Neural cell (in vitro differentiated cells): Measurements from ENCODE around the gene OR52H1. TPM values are rescaled to one million over a fixed set of nuclear protein-coding genes. Genes with fewer than 3 reads are reported as not detected.

Source experiments
- H2AFZ ChIP-seq: fragments of 200-600, 300-800 bp; sonication (generic), shearing (Covaris generic); 2 replicates; pipeline ENCODE4 v1.6.0; 2014; ENCODE audit warnings: low read depth, mild to moderate bottlenecking, antibody characterized with exemption, low read length, moderate library complexity
- H3F3A ChIP-seq: fragments of 200-600 bp; shearing (Covaris generic); 2 replicates; pipeline ENCODE4 v1.6.1; 2016; ENCODE audit warnings: mild to moderate bottlenecking, moderate library complexity, mixed read lengths, antibody characterized with exemption, low read length; ENCODE audit not compliant: insufficient read depth, poor library complexity, severe bottlenecking
- H3K27ac ChIP-seq: fragments of 200-600, 300-800 bp; sonication (generic), shearing (Covaris generic); 2 replicates; pipeline ENCODE4 v1.5.1; 2014; ENCODE audit warnings: mild to moderate bottlenecking, low read length, moderate library complexity
- H3K27me3 ChIP-seq: fragments of 300-800, 200-600 bp; sonication (generic), shearing (Covaris generic); 2 replicates; pipeline ENCODE4 v1.6.0; 2014; ENCODE audit warnings: mild to moderate bottlenecking, low read depth, low read length, moderate library complexity; ENCODE audit not compliant: insufficient read depth
- H3K36me3 ChIP-seq: fragments of 300-800, 200-600 bp; sonication (generic), shearing (Covaris generic); 2 replicates; pipeline ENCODE4 v1.5.1; 2014; ENCODE audit warnings: mild to moderate bottlenecking, antibody characterized with exemption, low read length, moderate library complexity; ENCODE audit not compliant: insufficient read depth
- H3K4me2 ChIP-seq: fragments of 300-800, 200-600 bp; sonication (generic), shearing (Covaris generic); 2 replicates; pipeline ENCODE4 v1.6.0; 2014; ENCODE audit warnings: mild to moderate bottlenecking, low read length
- H3K4me3 ChIP-seq: fragments of 300-800, 200-600 bp; sonication (generic), shearing (Covaris generic); 2 replicates; pipeline ENCODE4 v1.5.1; 2014; ENCODE audit warnings: mild to moderate bottlenecking, low read length, moderate library complexity
- H3K79me2 ChIP-seq: fragments of 200-600 bp; shearing (Covaris generic); replicated peaks from 2 replicates; pipeline ENCODE4 v1.6.0; 2014; ENCODE audit warnings: mild to moderate bottlenecking, low read length, moderate library complexity; ENCODE audit not compliant: insufficient read depth
- H3K9ac ChIP-seq: fragments of 300-800, 200-600 bp; sonication (generic), shearing (Covaris generic); 2 replicates; pipeline ENCODE4 v1.6.1; 2016; ENCODE audit warnings: mild to moderate bottlenecking, low read length, mixed read lengths
- H3K9me2 ChIP-seq: fragments of 200-600 bp; shearing (Covaris generic); 2 replicates; pipeline ENCODE4 v1.6.1; 2016; ENCODE audit warnings: mild to moderate bottlenecking, low read length, mixed read lengths; ENCODE audit not compliant: insufficient read depth
- H3K9me3 ChIP-seq: fragments of 200-600, 300-800 bp; sonication (generic), shearing (Covaris generic); 2 replicates; pipeline ENCODE4 v1.6.1; 2016; ENCODE audit warnings: mild to moderate bottlenecking, mixed run types, low read length, moderate library complexity, mixed read lengths
- H4K20me1 ChIP-seq: fragments of 200-600 bp; shearing (Covaris generic); 2 replicates; pipeline ENCODE4 v1.6.1; 2016; ENCODE audit warnings: mild to moderate bottlenecking, mixed run types; ENCODE audit not compliant: insufficient read depth
- CTCF ChIP-seq: fragments of 450-650 bp; IDR thresholded peaks from 2 replicates; pipeline ENCODE4 v1.5.1; 2014; ENCODE audit warnings: antibody characterized with exemption, mild to moderate bottlenecking, moderate library complexity; ENCODE audit not compliant: poor library complexity, severe bottlenecking
- EP300 ChIP-seq: fragments of 450-650 bp; conservative IDR thresholded peaks from 2 replicates; pipeline ENCODE4 v1.6.1; 2014; ENCODE audit warnings: antibody characterized with exemption, mild to moderate bottlenecking, moderate library complexity; ENCODE audit not compliant: poor library complexity, severe bottlenecking
- EZH2 ChIP-seq: fragments of 200-600, 300-800 bp; shearing (Covaris generic), sonication (generic); IDR thresholded peaks from 2 replicates; pipeline ENCODE4 v1.6.1; 2014; ENCODE audit warnings: antibody characterized with exemption, low read length, borderline replicate concordance, mild to moderate bottlenecking; ENCODE audit not compliant: insufficient read depth, poor library complexity, severe bottlenecking
- MXI1 ChIP-seq: fragments of 450-650 bp; conservative IDR thresholded peaks from 2 replicates; pipeline ENCODE4 v1.6.1; 2014; ENCODE audit warnings: antibody characterized with exemption, mild to moderate bottlenecking; ENCODE audit not compliant: poor library complexity, severe bottlenecking
- POLR2AphosphoS5 ChIP-seq: IDR thresholded peaks from 2 replicates; pipeline ENCODE4 v1.6.1; 2012
- RAD21 ChIP-seq: fragments of 450-650 bp; conservative IDR thresholded peaks from 2 replicates; pipeline ENCODE4 v1.6.1; 2014; ENCODE audit warnings: antibody characterized with exemption, mild to moderate bottlenecking, moderate library complexity
- REST ChIP-seq: IDR thresholded peaks from 2 replicates; pipeline ENCODE4 v1.6.1; 2012; ENCODE audit warnings: borderline replicate concordance
- SMC3 ChIP-seq: fragments of 450-650 bp; conservative IDR thresholded peaks from 2 replicates; pipeline ENCODE4 v1.6.1; 2014; ENCODE audit warnings: antibody characterized with exemption, mild to moderate bottlenecking, moderate library complexity; ENCODE audit not compliant: poor library complexity
- TAF1 ChIP-seq: IDR thresholded peaks from 2 replicates; pipeline ENCODE4 v1.6.1; 2012; ENCODE audit warnings: low read depth
- polyA plus RNA-seq: library from polyadenylated mRNA; depleted of rRNA; stranded (reverse); fragments of >200 nt; gene quantifications from 2 replicates; pipeline ENCODE4 v1.2.3, GENCODE V29; 2014

OR52H1 gene
- polyA plus RNA-seq, 1 donor from 2014 or later, result not detected

- Histone ChIP-seq H3K9me3 (no peaks in the 10 kb centered on the region), H3K27me3 (no peaks in the 10 kb centered on the region), H3K4me3 (no peak overlapping the region), H3K9me2 (no peaks in the 10 kb centered on the region), H3K27ac (no peak overlapping the region), H4K20me1 (no peaks in the 10 kb centered on the region), H3F3A (no peaks in the 10 kb centered on the region), H3K36me3 (no peaks in the 10 kb centered on the region), H3K9ac (no peak overlapping the region), H3K79me2 (no peaks in the 10 kb centered on the region), H3K4me2 (no peak overlapping the region), H2AFZ (no peak overlapping the region)
- TF ChIP-seq TAF1 (no peak), POLR2AphosphoS5 (no peak), RAD21 (peak; percentile 53), MXI1 (no peak), SMC3 (peak; percentile 40), CTCF (peak; percentile 53)
Measured at GRCh38 chr11:5553343-5553742, 5.0 kb upstream of the OR52H1 start.

- no peaks in the 10 kb centered on the region for H3K36me3 ChIP-seq
Measured at GRCh38 chr11:5550440-5551095, 2.2 kb upstream of the OR52H1 start.

More at GRCh38 chr11:5550440-5551095, 2.2 kb upstream of the OR52H1 start:
- Histone ChIP-seq H4K20me1 (no peaks in the 10 kb centered on the region), H2AFZ (no peak overlapping the region), H3K9me3 (no peaks in the 10 kb centered on the region), H3K9me2 (no peaks in the 10 kb centered on the region), H3K27me3 (no peaks in the 10 kb centered on the region), H3K4me2 (no peak overlapping the region), H3K79me2 (no peaks in the 10 kb centered on the region), H3F3A (no peaks in the 10 kb centered on the region), H3K4me3 (no peak overlapping the region), H3K9ac (no peak overlapping the region), H3K27ac (no peak overlapping the region)
- no peak for TF ChIP-seq CTCF
- no peak for TF ChIP-seq SMC3
- TF ChIP-seq RAD21, result no peak
- no peak for TF ChIP-seq REST
- TF ChIP-seq EZH2, result no peak
- no peak for TF ChIP-seq POLR2AphosphoS5
- TF ChIP-seq MXI1, result no peak
- no peak for TF ChIP-seq EP300
- TF ChIP-seq TAF1, result no peak
